CD8-positive, alpha-beta memory T cell (primary cell): ENCODE data around the gene IRF1. TPM values are rescaled to one million over a fixed set of nuclear protein-coding genes. Genes with fewer than 3 reads are reported as not detected.

Experiments
- CTCF ChIA-PET: fragments of 350-600 bp; sonication (Branson Sonifier 250); formaldehyde crosslinking; loops from one replicate; lab custom pipeline; 2021; ENCODE audit warnings: antibody characterized with exemption; lab: Charles Lee
- POLR2A ChIA-PET: fragments of 350-600 bp; sonication (Branson Sonifier 250); formaldehyde crosslinking; loops from one replicate; lab custom pipeline; 2021; ENCODE audit warnings: antibody characterized with exemption; lab: Charles Lee
- DNase-seq, 5 donors: peaks; one replicate each; pipeline versions ENCODE4 v3.0.0 to v3.0.0-alpha.2; 2020 to 2022; ENCODE audit warnings: mixed read lengths in 1 of 5
- H3K27ac ChIP-seq: one replicate; pipeline ENCODE4 v1.7.0; 2013; ENCODE audit warnings: low read depth, mild to moderate bottlenecking, low read length, moderate library complexity
- H3K27me3 ChIP-seq: 2 replicates; pipeline ENCODE4 v1.7.0; 2013; ENCODE audit warnings: low read length, mild to moderate bottlenecking; ENCODE audit not compliant: insufficient read depth, poor library complexity, severe bottlenecking
- H3K36me3 ChIP-seq: 2 replicates; pipeline ENCODE4 v1.7.0; 2013; ENCODE audit warnings: mild to moderate bottlenecking, low read length, moderate library complexity; ENCODE audit not compliant: insufficient read depth
- H3K4me1 ChIP-seq: 2 replicates; pipeline ENCODE4 v1.7.0; 2013; ENCODE audit warnings: mild to moderate bottlenecking, low read length, moderate library complexity; ENCODE audit not compliant: insufficient read depth
- H3K4me3 ChIP-seq: 2 replicates; pipeline ENCODE4 v1.7.0; 2013; ENCODE audit warnings: mild to moderate bottlenecking, low read length
- H3K9me3 ChIP-seq: 2 replicates; pipeline ENCODE4 v1.7.0; 2013; ENCODE audit warnings: mild to moderate bottlenecking, low read length
- H3K27ac Mint-ChIP-seq, 8 donors: one replicate each; pipeline ENCODE4 v1.8.0; 2020 to 2021; ENCODE audit warnings: mixed read lengths in 8 of 8, mild to moderate bottlenecking in 6 of 8, inconsistent platforms in 3 of 8, moderate library complexity in 3 of 8
- H3K27me3 Mint-ChIP-seq, 2 donors: one replicate each; pipeline ENCODE4 v1.8.0; 2020 to 2021; ENCODE audit warnings: mixed read lengths in 2 of 2, mild to moderate bottlenecking in 1 of 2, moderate library complexity in 1 of 2
- H3K36me3 Mint-ChIP-seq, 3 donors: one replicate each; pipeline ENCODE4 v1.8.0; 2020 to 2021; ENCODE audit warnings: mixed read lengths in 3 of 3, inconsistent platforms in 1 of 3, mild to moderate bottlenecking in 1 of 3
- H3K4me1 Mint-ChIP-seq, 3 donors: one replicate each; pipeline ENCODE4 v1.8.0; 2020 to 2021; ENCODE audit warnings: mixed read lengths in 3 of 3, inconsistent platforms in 1 of 3, mild to moderate bottlenecking in 1 of 3
- H3K4me3 Mint-ChIP-seq, 7 donors: one replicate each; pipeline ENCODE4 v1.8.0; 2020 to 2021; ENCODE audit warnings: mixed read lengths in 7 of 7, mild to moderate bottlenecking in 6 of 7, moderate library complexity in 4 of 7, inconsistent platforms in 2 of 7
- H3K9me3 Mint-ChIP-seq, 5 donors: one replicate each; pipeline ENCODE4 v1.8.0; 2020 to 2022; ENCODE audit warnings: mixed read lengths in 5 of 5, mild to moderate bottlenecking in 3 of 5, moderate library complexity in 2 of 5, inconsistent platforms in 1 of 5
- polyA plus RNA-seq: library from polyadenylated mRNA; unstranded; fragments of 300-500 nt; fragmentation: Illumina TruSeq; gene quantifications from one replicate; pipeline ENCODE4 v1.2.3, GENCODE V29; 2021
- total RNA-seq, 2 experiments: library from RNA; stranded (reverse); gene quantifications; one replicate each; pipeline ENCODE4 v1.2.3, GENCODE V29; 2021

The IRF1 gene
- total and polyA plus RNA-seq, 3 experiments from 2014 or later, result 115 to 204 (median 121) TPM

DNA sequence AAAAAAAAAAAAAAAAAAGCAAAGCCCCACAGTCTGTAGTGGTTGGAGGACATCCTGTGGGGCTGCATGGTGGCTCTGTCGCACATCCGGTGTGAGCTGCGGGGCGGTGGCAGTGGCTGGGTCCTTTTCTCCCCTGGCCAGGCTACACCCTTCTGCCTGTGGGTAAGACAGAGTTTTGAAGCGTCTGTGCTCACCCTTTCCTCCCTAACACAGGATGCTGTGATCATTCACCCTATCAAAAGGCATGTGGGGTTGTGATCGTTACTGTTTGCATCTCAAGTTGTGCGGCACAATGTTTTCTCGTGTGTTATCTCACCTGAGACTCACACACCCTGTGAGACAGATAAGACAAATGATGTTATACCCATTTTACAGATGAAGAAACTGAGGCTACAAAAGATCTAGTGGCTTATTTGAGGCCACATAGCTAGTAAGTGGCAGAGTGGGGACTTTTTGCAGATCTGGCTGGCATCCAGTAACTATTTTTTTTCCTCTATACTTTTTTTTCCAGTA lies 17.5 kb downstream of the IRF1 start:
- no peaks in the 10 kb centered on the region for H3K27me3 ChIP-seq
- CTCF ChIA-PET, result interaction anchor here (0.7 to 13.7 kb wide), 15 partner anchors 8 to 86 kb away, joined by 3 to 222 read pairs (median 6); partner anchors contain the start of gene IRF1
- H3K36me3 ChIP-seq, result no peaks in the 10 kb centered on the region
- H3K27ac ChIP-seq, result peak overlapping the region; percentile 62
- Mint-ChIP-seq H3K9me3 (peaks cover 0 to 5% (median 0%) of the 10 kb centered on the region in 5 donors), H3K4me3 (peak overlapping the region; percentile 39 to 86 (median 64)), H3K27me3 (peaks cover 0 to 9% of the 10 kb centered on the region in 2 donors), H3K36me3 (peaks cover 0 to 36% (median 11%) of the 10 kb centered on the region in 3 donors), H3K4me1 (peaks cover 87 to 99% (median 97%) of the 10 kb centered on the region in 3 donors), H3K27ac (peak overlapping the region; percentile 93 to 99 (median 96))
- DNase-seq, result peak; percentile 81 to 96 (median 89)
- no peak overlapping the region for H3K4me3 ChIP-seq
- peaks cover 86% of the 10 kb centered on the region for H3K4me1 ChIP-seq
- H3K9me3 ChIP-seq, result no peaks in the 10 kb centered on the region
- POLR2A ChIA-PET, result interaction anchor here (0.9 to 16.3 kb wide), 12 partner anchors 9 to 62 kb away, joined by 3 to 182 read pairs (median 10); partner anchors contain the start of gene IRF1

DNA sequence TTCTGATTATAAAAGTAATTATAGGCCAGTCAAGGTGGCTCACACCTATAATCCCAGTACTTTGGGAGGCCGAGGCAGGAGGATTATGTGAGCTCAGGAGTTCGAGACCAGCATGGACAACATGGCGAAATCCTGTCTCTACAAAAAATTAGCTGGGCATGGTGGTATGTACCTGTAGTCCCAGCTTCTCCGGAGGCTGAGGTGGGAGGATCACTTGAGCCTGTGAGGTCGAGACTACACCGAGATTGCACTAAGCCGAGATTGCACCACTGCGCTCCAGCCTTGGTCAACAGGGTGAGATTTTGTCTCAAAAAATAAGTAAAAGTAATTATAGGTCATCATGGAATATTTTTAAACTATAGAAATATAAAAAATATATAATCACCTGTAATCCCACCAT lies 18.1 kb downstream of the IRF1 start:
- Histone ChIP-seq H3K4me1 (peaks cover 86% of the 10 kb centered on the region), H3K4me3 (no peak overlapping the region), H3K27me3 (no peaks in the 10 kb centered on the region), H3K27ac (peak overlapping the region; percentile 32), H3K9me3 (no peaks in the 10 kb centered on the region), H3K36me3 (no peaks in the 10 kb centered on the region)
- H3K36me3 Mint-ChIP-seq, result peaks cover 0 to 34% (median 11%) of the 10 kb centered on the region in 3 donors
- peak overlapping the region; percentile 87 to 99 (median 98) for H3K27ac Mint-ChIP-seq
- peaks cover 87 to 99% (median 97%) of the 10 kb centered on the region in 3 donors for H3K4me1 Mint-ChIP-seq
- ChIA-PET POLR2A (interaction anchor here (1.0 to 16.3 kb wide), 8 partner anchors 12 to 61 kb away, joined by 3 to 182 read pairs (median 16); partner anchors contain the start of gene IRF1), CTCF (interaction anchor here (0.7 to 13.7 kb wide), 14 partner anchors 7 to 93 kb away, joined by 3 to 222 read pairs (median 6); partner anchors contain the start of gene IRF1)
- peak overlapping the region in 4 of 7 donors; percentile 13 to 71 (median 42) for H3K4me3 Mint-ChIP-seq
- peak in 1 of 5 donors; percentile 12 for DNase-seq
- peaks cover 0 to 5% (median 0%) of the 10 kb centered on the region in 5 donors for H3K9me3 Mint-ChIP-seq
- peaks cover 0 to 9% of the 10 kb centered on the region in 2 donors for H3K27me3 Mint-ChIP-seq

- Mint-ChIP-seq H3K27me3 (peaks cover 0 to 7% of the 10 kb centered on the region in 2 donors), H3K4me3 (peak overlapping the region; percentile 22 to 79 (median 44)), H3K27ac (peak overlapping the region; percentile 87 to 100 (median 98)), H3K9me3 (peaks cover 0 to 3% (median 0%) of the 10 kb centered on the region in 5 donors), H3K4me1 (peaks cover 87 to 99% (median 97%) of the 10 kb centered on the region in 3 donors), H3K36me3 (peaks cover 0 to 31% (median 11%) of the 10 kb centered on the region in 3 donors)
- Histone ChIP-seq H3K27me3 (no peaks in the 10 kb centered on the region), H3K36me3 (no peaks in the 10 kb centered on the region), H3K4me1 (peaks cover 86% of the 10 kb centered on the region), H3K4me3 (no peak overlapping the region), H3K9me3 (no peaks in the 10 kb centered on the region), H3K27ac (peak overlapping the region; percentile 32)
- no peak for DNase-seq
- POLR2A ChIA-PET, result interaction anchor here (1.5 to 16.3 kb wide), 7 partner anchors 12 to 61 kb away, joined by 3 to 182 read pairs (median 20); partner anchors contain the start of gene IRF1
- CTCF ChIA-PET, result interaction anchor here (0.7 to 13.7 kb wide), 15 partner anchors 7 to 93 kb away, joined by 3 to 222 read pairs (median 6); partner anchors contain the start of gene IRF1
These were observed 18.6 kb downstream of the IRF1 start for GRCh38 chr5:132471944-132472343.

- Mint-ChIP-seq H3K27ac (peak overlapping the region; percentile 87 to 100 (median 98)), H3K36me3 (peaks cover 0 to 29% (median 11%) of the 10 kb centered on the region in 3 donors), H3K4me1 (peaks cover 89 to 99% (median 97%) of the 10 kb centered on the region in 3 donors), H3K27me3 (peaks cover 0 to 4% of the 10 kb centered on the region in 2 donors), H3K9me3 (peaks cover 0 to 2% (median 0%) of the 10 kb centered on the region in 5 donors), H3K4me3 (peak overlapping the region; percentile 22 to 80 (median 44))
- no peaks in the 10 kb centered on the region for H3K27me3 ChIP-seq
- POLR2A ChIA-PET, result interaction anchor here (0.9 to 16.3 kb wide), 8 partner anchors 8 to 60 kb away, joined by 3 to 182 read pairs (median 16); partner anchors contain the start of gene IRF1
- H3K9me3 ChIP-seq, result no peaks in the 10 kb centered on the region
- H3K36me3 ChIP-seq, result no peaks in the 10 kb centered on the region
- DNase-seq, result no peak
- no peak overlapping the region for H3K4me3 ChIP-seq
- CTCF ChIA-PET, result interaction anchor here (0.8 to 13.7 kb wide), 12 partner anchors 8 to 60 kb away, joined by 3 to 222 read pairs (median 6); partner anchors contain the start of gene IRF1
- H3K4me1 ChIP-seq, result peaks cover 89% of the 10 kb centered on the region
- peak overlapping the region; percentile 6 for H3K27ac ChIP-seq
These were observed 19.2 kb downstream of the IRF1 start for GRCh38 chr5:132471151-132471907.

GRCh38 chr5:132470596-132470995 lies 20.0 kb downstream of the IRF1 start:
- peaks cover 0 to 22% (median 11%) of the 10 kb centered on the region in 3 donors for H3K36me3 Mint-ChIP-seq
- H3K27ac Mint-ChIP-seq, result peak overlapping the region; percentile 87 to 100 (median 98)

DNA sequence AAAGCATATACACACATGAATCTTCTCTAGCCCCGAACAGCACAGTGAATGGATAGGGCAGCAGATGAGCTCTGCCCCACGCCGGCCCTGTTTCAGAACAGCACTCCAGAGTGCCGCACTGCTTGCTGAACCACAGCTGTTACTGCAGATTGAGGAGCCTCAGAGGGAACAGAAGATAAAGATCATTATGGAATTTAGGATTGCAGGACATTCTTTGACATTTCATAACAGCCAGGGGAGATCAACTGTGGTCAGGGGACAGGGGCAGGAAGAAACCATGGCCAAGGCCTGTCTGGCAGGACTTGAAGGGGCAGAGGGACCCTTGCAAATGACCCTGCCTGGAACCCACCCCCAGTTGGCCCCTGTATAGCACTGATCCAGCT lies 20.6 kb downstream of the IRF1 start:
- peak overlapping the region; percentile 87 to 100 (median 98) for H3K27ac Mint-ChIP-seq
- peaks cover 93% of the 10 kb centered on the region for H3K4me1 ChIP-seq
- H3K27ac ChIP-seq, result no peak overlapping the region
- H3K36me3 ChIP-seq, result no peaks in the 10 kb centered on the region
- H3K4me1 Mint-ChIP-seq, result peaks cover 91 to 100% (median 99%) of the 10 kb centered on the region in 3 donors
- ChIA-PET CTCF (interaction anchor here (1.1 to 13.7 kb wide), 7 partner anchors 10 to 59 kb away, joined by 3 to 222 read pairs (median 6); partner anchors contain the start of gene IRF1), POLR2A (interaction anchor here (1.0 to 16.3 kb wide), 7 partner anchors 10 to 59 kb away, joined by 3 to 182 read pairs (median 4); no protein-coding TSS in a partner anchor)
- H3K4me3 Mint-ChIP-seq, result peak overlapping the region in 4 of 7 donors; percentile 29 to 69 (median 58)
- H3K9me3 ChIP-seq, result no peaks in the 10 kb centered on the region
- H3K27me3 Mint-ChIP-seq, result peaks cover 0 to 4% of the 10 kb centered on the region in 2 donors
- no peak for DNase-seq
- H3K27me3 ChIP-seq, result no peaks in the 10 kb centered on the region
- H3K9me3 Mint-ChIP-seq, result no peaks in the 10 kb centered on the region
- H3K36me3 Mint-ChIP-seq, result peaks cover 0 to 22% (median 11%) of the 10 kb centered on the region in 3 donors
- H3K4me3 ChIP-seq, result no peak overlapping the region

More at GRCh38 chr5:132470596-132470995, 20.0 kb downstream of the IRF1 start:
- Mint-ChIP-seq H3K4me3 (peak overlapping the region in 4 of 7 donors; percentile 29 to 80 (median 56)), H3K4me1 (peaks cover 89 to 99% (median 97%) of the 10 kb centered on the region in 3 donors), H3K27me3 (peaks cover 0 to 4% of the 10 kb centered on the region in 2 donors), H3K9me3 (no peaks in the 10 kb centered on the region)
- Histone ChIP-seq H3K4me3 (no peak overlapping the region), H3K4me1 (peaks cover 93% of the 10 kb centered on the region), H3K27me3 (no peaks in the 10 kb centered on the region), H3K27ac (peak overlapping the region; percentile 6), H3K36me3 (no peaks in the 10 kb centered on the region), H3K9me3 (no peaks in the 10 kb centered on the region)
- ChIA-PET POLR2A (interaction anchor here (0.9 to 16.3 kb wide), 8 partner anchors 9 to 59 kb away, joined by 3 to 182 read pairs (median 12); partner anchors contain the start of gene IRF1), CTCF (interaction anchor here (0.8 to 13.7 kb wide), 10 partner anchors 9 to 60 kb away, joined by 3 to 222 read pairs (median 6); partner anchors contain the start of gene IRF1)
- no peak for DNase-seq
